ENCODE measurements around the gene DDB1. TPM values are rescaled to one million over a fixed set of nuclear protein-coding genes. Genes with fewer than 3 reads are reported as not detected.

Gene DDB1
- total RNA-seq, 1 experiment from 2014 or later, result 172 TPM

DNA sequence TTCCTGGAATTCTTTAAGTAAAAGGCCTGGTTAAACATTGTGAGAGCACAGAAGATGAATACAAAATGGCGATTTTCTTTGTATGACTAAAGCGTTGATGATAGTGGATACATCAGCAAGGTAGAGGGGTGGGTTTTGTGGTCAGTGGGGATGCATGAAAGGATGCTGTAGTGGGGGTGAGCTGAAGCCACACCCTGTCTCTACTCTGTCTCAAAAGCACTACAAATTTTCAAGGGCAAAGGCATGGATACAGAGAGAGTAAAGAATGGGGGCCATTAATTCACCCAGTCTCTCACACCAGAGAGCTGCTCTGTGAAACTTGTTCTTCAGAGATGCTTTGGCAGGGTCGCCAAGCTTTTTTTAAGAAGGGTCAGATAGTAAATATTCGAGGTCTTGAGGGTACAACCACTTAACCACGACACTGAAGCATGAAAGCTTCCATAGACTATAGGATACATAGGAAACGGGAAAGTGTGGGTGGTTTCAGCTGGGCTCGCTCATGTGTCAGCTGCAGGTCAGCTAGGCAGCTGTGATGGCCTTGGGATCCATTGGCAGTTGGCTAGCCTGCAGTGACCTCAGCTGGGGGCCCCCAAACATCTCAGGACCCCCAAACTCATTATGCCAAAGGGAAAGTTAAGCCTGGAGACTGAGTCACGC lies 37.6 kb upstream of the DDB1 start:
- intact Hi-C loops (cut with micrococcal nuclease), result no loop called here
- CTCF ChIA-PET, result interaction anchor here (7.3 to 22.4 kb wide), 2 partner anchors 13 to 34 kb away, joined by 80 to 294 read pairs; no protein-coding TSS in a partner anchor
- peak overlapping the region; percentile 99 for H3K27ac Mint-ChIP-seq (ENCODE audit: low read depth, unreplicated experiment)
- no TSS peak for BruUV-seq (replicated peaks)
- H3K4me3 Mint-ChIP-seq (ENCODE audit: unreplicated experiment), result peak overlapping the region; percentile 41
- no peak for DNase-seq (ENCODE audit: unreplicated experiment)
- no peaks in the 10 kb centered on the region for H3K9me3 Mint-ChIP-seq (ENCODE audit: unreplicated experiment)
- POLR2A ChIA-PET, result interaction anchor here (0.6 to 13.7 kb wide), 13 partner anchors 9 to 74 kb away, joined by 3 to 429 read pairs (median 9); partner anchors contain the start of genes CPSF7, CYB561A3, DDB1 and SDHAF2
- peaks cover 22% of the 10 kb centered on the region for H3K4me1 Mint-ChIP-seq (ENCODE audit: insufficient read depth, unreplicated experiment)
- peaks cover 57% of the 10 kb centered on the region for H3K36me3 Mint-ChIP-seq (ENCODE audit: insufficient read depth, unreplicated experiment)
- no peaks in the 10 kb centered on the region for H3K27me3 Mint-ChIP-seq (ENCODE audit: insufficient read depth, unreplicated experiment)
- TF ChIP-seq, protein P1, sequence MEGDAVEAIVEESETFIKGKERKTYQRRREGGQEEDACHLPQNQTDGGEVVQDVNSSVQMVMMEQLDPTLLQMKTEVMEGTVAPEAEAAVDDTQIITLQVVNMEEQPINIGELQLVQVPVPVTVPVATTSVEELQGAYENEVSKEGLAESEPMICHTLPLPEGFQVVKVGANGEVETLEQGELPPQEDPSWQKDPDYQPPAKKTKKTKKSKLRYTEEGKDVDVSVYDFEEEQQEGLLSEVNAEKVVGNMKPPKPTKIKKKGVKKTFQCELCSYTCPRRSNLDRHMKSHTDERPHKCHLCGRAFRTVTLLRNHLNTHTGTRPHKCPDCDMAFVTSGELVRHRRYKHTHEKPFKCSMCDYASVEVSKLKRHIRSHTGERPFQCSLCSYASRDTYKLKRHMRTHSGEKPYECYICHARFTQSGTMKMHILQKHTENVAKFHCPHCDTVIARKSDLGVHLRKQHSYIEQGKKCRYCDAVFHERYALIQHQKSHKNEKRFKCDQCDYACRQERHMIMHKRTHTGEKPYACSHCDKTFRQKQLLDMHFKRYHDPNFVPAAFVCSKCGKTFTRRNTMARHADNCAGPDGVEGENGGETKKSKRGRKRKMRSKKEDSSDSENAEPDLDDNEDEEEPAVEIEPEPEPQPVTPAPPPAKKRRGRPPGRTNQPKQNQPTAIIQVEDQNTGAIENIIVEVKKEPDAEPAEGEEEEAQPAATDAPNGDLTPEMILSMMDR (IDR thresholded peaks at IDR 0.05; ENCODE audit: unreplicated experiment), result no peak

DNA sequence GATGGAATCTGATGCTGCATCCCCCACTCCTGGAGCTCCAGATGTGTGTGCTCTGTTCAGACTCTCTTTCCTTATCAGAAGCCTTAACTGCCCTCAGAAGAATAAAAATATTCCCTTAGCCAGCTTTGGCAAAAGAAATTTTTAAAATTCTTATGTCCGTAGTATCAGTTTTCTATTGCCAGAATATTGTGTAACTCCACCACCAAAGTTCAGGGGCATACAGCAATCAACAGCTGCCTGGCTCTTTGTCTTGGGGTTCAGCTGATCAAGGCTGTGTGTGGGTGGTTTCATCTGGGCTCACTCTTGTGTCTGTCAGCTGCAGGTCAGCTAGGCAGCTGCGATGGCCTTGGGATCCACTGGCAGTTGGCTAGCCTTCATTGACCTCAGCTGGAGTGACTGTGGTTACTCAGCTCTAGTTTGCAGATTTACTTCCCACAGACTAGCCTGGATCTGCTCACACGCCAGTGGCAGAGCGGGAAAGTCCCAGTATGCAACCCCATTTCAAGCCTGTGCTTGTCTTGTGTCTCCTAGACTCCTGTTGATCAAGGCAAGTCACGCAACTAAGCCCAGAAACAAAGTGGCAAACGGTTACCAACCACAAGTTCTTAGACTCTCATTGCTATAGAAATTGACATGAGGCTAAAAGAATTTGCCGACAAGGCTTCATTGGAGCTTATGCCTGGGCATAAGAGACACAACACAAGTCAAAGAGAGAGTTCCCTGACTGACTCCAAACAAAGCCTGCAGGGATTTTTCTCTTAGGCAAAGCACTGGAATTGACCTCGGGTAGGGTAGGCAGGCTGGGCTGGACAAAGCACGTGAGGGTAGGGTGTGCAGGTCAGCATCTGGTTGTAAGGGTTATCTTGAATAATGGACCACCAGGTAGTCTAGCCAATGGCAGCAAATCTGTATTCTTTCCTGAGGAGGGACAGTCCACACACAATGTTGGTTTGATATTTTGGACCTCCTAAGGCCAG lies 36.8 kb upstream of the DDB1 start:
- H3K36me3 Mint-ChIP-seq (ENCODE audit: insufficient read depth, unreplicated experiment), result peaks cover 66% of the 10 kb centered on the region
- no peaks in the 10 kb centered on the region for H3K27me3 Mint-ChIP-seq (ENCODE audit: insufficient read depth, unreplicated experiment)
- intact Hi-C loops (cut with micrococcal nuclease), result no loop called here
- CTCF ChIA-PET, result interaction anchor here (0.6 to 22.4 kb wide), 8 partner anchors 9 to 691 kb away, joined by 3 to 294 read pairs (median 4); no protein-coding TSS in a partner anchor
- no peaks in the 10 kb centered on the region for H3K9me3 Mint-ChIP-seq (ENCODE audit: unreplicated experiment)
- POLR2A ChIA-PET, result interaction anchor here (0.5 to 13.7 kb wide), 19 partner anchors 8 to 1338 kb away, joined by 3 to 429 read pairs (median 6); partner anchors contain the start of genes CPSF7, CYB561A3, DDB1 and GNG3
- peak overlapping the region; percentile 41 for H3K4me3 Mint-ChIP-seq (ENCODE audit: unreplicated experiment)
- BruUV-seq (replicated peaks), result no TSS peak
- peak overlapping the region; percentile 99 for H3K27ac Mint-ChIP-seq (ENCODE audit: low read depth, unreplicated experiment)
- TF ChIP-seq, protein P1 (IDR thresholded peaks at IDR 0.05; ENCODE audit: unreplicated experiment), result no peak
- H3K4me1 Mint-ChIP-seq (ENCODE audit: insufficient read depth, unreplicated experiment), result peaks cover 22% of the 10 kb centered on the region
- DNase-seq (ENCODE audit: unreplicated experiment), result peak; percentile 96

DNA sequence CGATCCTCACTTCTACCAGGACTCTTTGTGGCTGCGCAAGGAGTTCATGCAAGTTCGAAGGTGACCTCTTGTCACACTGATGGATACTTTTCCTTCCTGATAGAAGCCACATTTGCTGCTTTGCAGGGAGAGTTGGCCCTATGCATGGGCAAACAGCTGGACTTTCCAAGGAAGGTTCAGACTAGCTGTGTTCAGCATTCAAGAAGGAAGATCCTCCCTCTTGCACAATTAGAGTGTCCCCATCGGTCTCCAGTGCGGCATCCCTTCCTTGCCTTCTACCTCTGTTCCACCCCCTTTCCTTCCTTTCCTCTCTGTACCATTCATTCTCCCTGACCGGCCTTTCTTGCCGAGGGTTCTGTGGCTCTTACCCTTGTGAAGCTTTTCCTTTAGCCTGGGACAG lies 35.7 kb upstream of the DDB1 start:
- Mint-ChIP-seq H3K36me3 (ENCODE audit: insufficient read depth, unreplicated experiment) (peaks cover 76% of the 10 kb centered on the region), H3K27me3 (ENCODE audit: insufficient read depth, unreplicated experiment) (no peaks in the 10 kb centered on the region), H3K4me3 (ENCODE audit: unreplicated experiment) (no peak overlapping the region), H3K9me3 (ENCODE audit: unreplicated experiment) (no peaks in the 10 kb centered on the region), H3K27ac (ENCODE audit: low read depth, unreplicated experiment) (peak overlapping the region; percentile 99), H3K4me1 (ENCODE audit: insufficient read depth, unreplicated experiment) (peaks cover 26% of the 10 kb centered on the region)
- TF ChIP-seq, protein P1 (IDR thresholded peaks at IDR 0.05; ENCODE audit: unreplicated experiment), result no peak
- no TSS peak for BruUV-seq (replicated peaks)
- CTCF ChIA-PET, result interaction anchor here (0.9 to 22.4 kb wide), 5 partner anchors 8 to 115 kb away, joined by 3 to 294 read pairs (median 5); partner anchors contain the start of gene TMEM216
- POLR2A ChIA-PET, result interaction anchor here (1.1 to 13.7 kb wide), 10 partner anchors 7 to 62 kb away, joined by 3 to 429 read pairs (median 11); partner anchors contain the start of genes CPSF7, CYB561A3, DDB1 and SDHAF2
- intact Hi-C loops (cut with micrococcal nuclease), result no loop called here
- DNase-seq (ENCODE audit: unreplicated experiment), result no peak
